T follicular helper cell (primary cell): ENCODE results near the gene C1QL1.

Source experiments
- DNase-seq: peaks from one replicate; pipeline ENCODE4 v3.0.0-alpha.2; 2020; ENCODE audit warnings: low read depth

The C1QL1 gene

GRCh38 chr17:44915321-44915726 is 52.8 kb downstream of the C1QL1 start, which contains the start of gene GFAP:
TSS of gene GFAP (minus strand) at chr17:44915500. CDS start at chr17:44915486, 14 bp downstream.
- no peak for DNase-seq

- no peak for DNase-seq
Observed at GRCh38 chr17:44914698-44915271, 53.3 kb downstream of the C1QL1 start.

GRCh38 chr17:44914148-44914547 is 54.0 kb downstream of the C1QL1 start:
- no peak for DNase-seq

GRCh38 chr17:44913676-44914075 is 54.4 kb downstream of the C1QL1 start:
- DNase-seq = no peak

GRCh38 chr17:44912763-44913544 is 55.1 kb downstream of the C1QL1 start:
- DNase-seq = no peak

- peak; percentile 18 for DNase-seq
Observed at GRCh38 chr17:44911133-44912001, 56.7 kb downstream of the C1QL1 start.

- no peak for DNase-seq
Observed at GRCh38 chr17:44910231-44911106, 57.6 kb downstream of the C1QL1 start.
